Measurements from ENCODE around the gene ZNHIT1. TPM values are rescaled to one million over a fixed set of nuclear protein-coding genes. Genes with fewer than 3 reads are reported as not detected.

ZNHIT1 gene
- polyA plus RNA-seq, 1 of the 3 experiments (the other 2 are of a cell fraction): 101 TPM

DNA sequence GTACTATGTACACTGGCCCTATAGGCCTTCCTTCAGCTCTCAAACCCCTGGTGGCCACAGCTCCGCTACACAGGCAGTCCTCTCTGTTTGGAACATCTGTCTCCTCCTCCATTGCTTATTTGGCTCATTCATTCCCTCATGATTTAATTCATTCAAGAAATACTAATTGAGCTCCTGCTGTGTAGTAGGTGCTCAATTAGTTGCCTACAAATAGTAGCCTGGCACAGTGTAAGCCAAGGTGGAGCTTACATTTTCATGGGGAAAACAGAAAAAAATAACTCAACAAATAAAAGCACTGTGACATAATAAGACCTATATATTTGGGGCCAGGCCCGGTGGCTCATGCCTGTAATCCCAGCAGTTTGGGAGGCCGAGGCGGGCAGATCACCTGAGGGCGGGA lies 30.3 kb downstream of the ZNHIT1 start:
- Histone ChIP-seq H3F3A (replicated peaks; ENCODE audit: insufficient read depth) (peaks cover 5% of the 10 kb centered on the region), H3K36me3 (replicated peaks in 1 of 2; ENCODE audit: control insufficient read depth in 1 of 2, insufficient read depth in 2 of 2, low read length in 1 of 2) (peaks cover 3 to 38% of the 10 kb centered on the region in 2 experiments), H3K4me2 (no peak overlapping the region), H3K9ac (no peak overlapping the region), H3K27ac (ENCODE audit: low read depth in 2 of 2, low read length in 1 of 2) (no peak overlapping the region), H3K9me2 (no peaks in the 10 kb centered on the region), H3K9me3 (no peaks in the 10 kb centered on the region), H4K20me1 (ENCODE audit: insufficient read depth) (peaks cover 28% of the 10 kb centered on the region), H3K27me3 (ENCODE audit: insufficient read depth) (no peaks in the 10 kb centered on the region), H3K79me2 (ENCODE audit: insufficient read depth) (peaks cover 79% of the 10 kb centered on the region), H3K4me3 (ENCODE audit: low read depth in 2 of 2, low read length in 1 of 2) (no peak overlapping the region), H2AFZ (ENCODE audit: low read depth) (no peak overlapping the region), H3K4me1 (ENCODE audit: control insufficient read depth in 1 of 2, insufficient read depth in 2 of 2, low read depth in 1 of 2, low read length in 1 of 2) (peaks cover 5 to 17% of the 10 kb centered on the region in 2 experiments; a peak in 1 of 4 replicates)
- ChIA-PET CTCF (interaction anchor here (1.1 to 6.0 kb wide), 7 partner anchors 11 to 106 kb away, joined by 3 to 53 read pairs (median 4); partner anchors contain the start of gene CLDN15), POLR2A (no interaction called here)
- DNase-seq: no peak
- TF ChIP-seq, protein P1, sequence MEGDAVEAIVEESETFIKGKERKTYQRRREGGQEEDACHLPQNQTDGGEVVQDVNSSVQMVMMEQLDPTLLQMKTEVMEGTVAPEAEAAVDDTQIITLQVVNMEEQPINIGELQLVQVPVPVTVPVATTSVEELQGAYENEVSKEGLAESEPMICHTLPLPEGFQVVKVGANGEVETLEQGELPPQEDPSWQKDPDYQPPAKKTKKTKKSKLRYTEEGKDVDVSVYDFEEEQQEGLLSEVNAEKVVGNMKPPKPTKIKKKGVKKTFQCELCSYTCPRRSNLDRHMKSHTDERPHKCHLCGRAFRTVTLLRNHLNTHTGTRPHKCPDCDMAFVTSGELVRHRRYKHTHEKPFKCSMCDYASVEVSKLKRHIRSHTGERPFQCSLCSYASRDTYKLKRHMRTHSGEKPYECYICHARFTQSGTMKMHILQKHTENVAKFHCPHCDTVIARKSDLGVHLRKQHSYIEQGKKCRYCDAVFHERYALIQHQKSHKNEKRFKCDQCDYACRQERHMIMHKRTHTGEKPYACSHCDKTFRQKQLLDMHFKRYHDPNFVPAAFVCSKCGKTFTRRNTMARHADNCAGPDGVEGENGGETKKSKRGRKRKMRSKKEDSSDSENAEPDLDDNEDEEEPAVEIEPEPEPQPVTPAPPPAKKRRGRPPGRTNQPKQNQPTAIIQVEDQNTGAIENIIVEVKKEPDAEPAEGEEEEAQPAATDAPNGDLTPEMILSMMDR (IDR thresholded peaks at IDR 0.05): peak; percentile 16; the same call in 1 of the 2 replicates
- TF ChIP-seq MXI1 (IDR thresholded peaks at IDR 0.05; ENCODE audit: low read depth, low read length) (no peak), FOXJ3 (CRISPR knock-in tag; IDR thresholded peaks at IDR 0.05) (no peak), CHD2 (IDR thresholded peaks at IDR 0.05; ENCODE audit: low read length, partially characterized antibody) (no peak), ELF1 (IDR thresholded peaks at IDR 0.05) (no peak), NFIC (IDR thresholded peaks at IDR 0.05; ENCODE audit: borderline replicate concordance) (no peak)
- 94% methylated on average over 5 of the region's 5 CpGs for WGBS (ENCODE audit: low lambda C conversion rate)

DNA sequence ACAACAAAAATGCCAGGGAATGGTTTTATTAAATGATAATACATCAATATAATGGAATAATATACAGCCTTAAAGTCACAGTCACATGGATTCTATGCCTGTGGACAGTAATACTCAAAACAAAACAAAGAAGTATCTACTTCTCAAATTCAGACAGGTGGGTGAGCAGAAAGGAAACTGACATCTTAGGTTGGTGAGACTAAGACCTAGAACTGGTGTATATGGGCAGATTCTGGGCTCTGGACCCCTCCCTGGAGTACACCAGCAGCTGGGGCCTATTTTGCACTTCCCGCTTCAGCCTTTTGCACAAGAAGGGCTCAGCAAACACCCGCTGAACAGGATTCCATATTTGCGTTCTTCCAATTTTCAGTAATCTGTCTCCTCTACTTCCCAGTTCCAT lies 32.4 kb downstream of the ZNHIT1 start:
- Histone ChIP-seq H3K9me2 (no peaks in the 10 kb centered on the region), H3K27ac (ENCODE audit: low read depth in 2 of 2, low read length in 1 of 2) (no peak overlapping the region), H3F3A (replicated peaks; ENCODE audit: insufficient read depth) (peaks cover 3% of the 10 kb centered on the region), H3K4me3 (ENCODE audit: low read depth in 2 of 2, low read length in 1 of 2) (0 out of 4 replicates have a peak overlapping the region, but pooled peaks of 1 of the 2 experiments have one; percentile 89), H3K9me3 (no peaks in the 10 kb centered on the region), H3K4me2 (peak overlapping the region; percentile 83), H4K20me1 (ENCODE audit: insufficient read depth) (peaks cover 24% of the 10 kb centered on the region), H3K9ac (no peak overlapping the region), H3K36me3 (replicated peaks in 1 of 2; ENCODE audit: control insufficient read depth in 1 of 2, insufficient read depth in 2 of 2, low read length in 1 of 2) (peaks cover 3 to 34% of the 10 kb centered on the region in 2 experiments), H3K79me2 (ENCODE audit: insufficient read depth) (peaks cover 64% of the 10 kb centered on the region), H3K27me3 (ENCODE audit: insufficient read depth) (0 out of 2 replicates have a peak, but pooled peaks cover 4% of the 10 kb centered on the region), H2AFZ (ENCODE audit: low read depth) (no peak overlapping the region), H3K4me1 (ENCODE audit: control insufficient read depth in 1 of 2, insufficient read depth in 2 of 2, low read depth in 1 of 2, low read length in 1 of 2) (peaks cover 0 to 10% of the 10 kb centered on the region in 2 experiments; a peak in 1 of 4 replicates)
- ChIA-PET CTCF (interaction anchor here (1.1 to 5.8 kb wide), 2 partner anchors 32 to 40 kb away, joined by 3 to 38 read pairs; no protein-coding TSS in a partner anchor), POLR2A (no interaction called here)
- no peak for TF ChIP-seq TAF1 (IDR thresholded peaks at IDR 0.05; ENCODE audit: borderline replicate concordance, low read depth, low read length)
- WGBS (ENCODE audit: low lambda C conversion rate): 99% methylated on average over 3 of the region's 3 CpGs
- no peak for DNase-seq
